Stimulated activated CD4-positive, alpha-beta T cell treated with anti-CD3 and anti-CD28 coated beads, Interleukin-1b, Interleukin-23, amount 100 ng/mL, for 1 hour (primary cell): Measurements from ENCODE around the gene DOK7.

Experiments
- DNase-seq, 2 donors: peaks; one replicate each; pipeline ENCODE4 v3.0.0-alpha.2; 2020; ENCODE audit warnings: low read depth in 2 of 2

Gene DOK7

GRCh38 chr4:3520796-3521600 is 57.9 kb downstream of the DOK7 start:
- DNase-seq = no peak

GRCh38 chr4:3521621-3522325 is 58.7 kb downstream of the DOK7 start:
- no peak for DNase-seq

GRCh38 chr4:3522326-3522640 is 59.2 kb downstream of the DOK7 start:
- DNase-seq = no peak

- DNase-seq = no peak
Measured at GRCh38 chr4:3522651-3523050, 59.5 kb downstream of the DOK7 start.

GRCh38 chr4:3523146-3523627 is 60.1 kb downstream of the DOK7 start:
- DNase-seq = no peak

- no peak for DNase-seq
Measured at GRCh38 chr4:3523628-3524221, 60.6 kb downstream of the DOK7 start.

- no peak for DNase-seq
Measured at GRCh38 chr4:3524349-3524748, 61.2 kb downstream of the DOK7 start.

- no peak for DNase-seq
Measured at GRCh38 chr4:3524920-3525319, 61.8 kb downstream of the DOK7 start.

GRCh38 chr4:3525532-3526430 is 62.7 kb downstream of the DOK7 start:
- DNase-seq = no peak

- DNase-seq = no peak
Measured at GRCh38 chr4:3526456-3526855, 63.4 kb downstream of the DOK7 start.

GRCh38 chr4:3527101-3527913 is 64.2 kb downstream of the DOK7 start:
- DNase-seq = no peak

GRCh38 chr4:3527914-3528876 is 65.1 kb downstream of the DOK7 start:
- DNase-seq = no peak

GRCh38 chr4:3529363-3529762 is 66.3 kb downstream of the DOK7 start:
- no peak for DNase-seq

- DNase-seq = no peak
Measured at GRCh38 chr4:3530051-3530450, 66.9 kb downstream of the DOK7 start.

- no peak for DNase-seq
Measured at GRCh38 chr4:3530663-3531254, 67.7 kb downstream of the DOK7 start.

GRCh38 chr4:3531318-3531878 is 68.3 kb downstream of the DOK7 start:
- DNase-seq = no peak

GRCh38 chr4:3531879-3532750 is 69.0 kb downstream of the DOK7 start, which contains the start of gene LRPAP1:
Gene LRPAP1 (minus strand): TSS chr4:3532422. CDS start chr4:3532412, 10 bp downstream.
- peak; percentile 65 to 75 for DNase-seq
